CD14-positive monocyte (primary cell): ENCODE data around the gene ANAPC4. TPM values are rescaled to one million over a fixed set of nuclear protein-coding genes. Genes with fewer than 3 reads are reported as not detected.

Source experiments
- DNase-seq, 3 donors: peaks; one replicate each; pipeline ENCODE4 v3.0.0-alpha.2; 2011 to 2022
- H2AFZ ChIP-seq: 2 replicates; pipeline ENCODE4 v1.6.0; 2012; ENCODE audit warnings: mild to moderate bottlenecking, low read depth, low read length, inconsistent platforms; ENCODE audit not compliant: insufficient read depth, poor library complexity, severe bottlenecking
- H3K27ac ChIP-seq, 2 donors: 1 replicate in 1 of 2; 2 replicates in 1 of 2; pipeline ENCODE4 v1.5.1; 2012 to 2013; ENCODE audit warnings: low read length in 2 of 2, control low read depth in 1 of 2, inconsistent platforms in 1 of 2, low read depth in 1 of 2, mild to moderate bottlenecking in 1 of 2
- H3K27me3 ChIP-seq, 2 donors: one replicate each; pipeline versions ENCODE4 v1.6.0 to v1.6.1; 2011 to 2013; ENCODE audit warnings: low read length in 2 of 2; ENCODE audit not compliant: control insufficient read depth in 2 of 2, insufficient read depth in 2 of 2
- H3K36me3 ChIP-seq, 2 donors: replicated peaks in 1 of 2; 1 replicate in 1 of 2; 2 replicates in 1 of 2; pipeline versions ENCODE4 v1.5.1 to v1.6.1; 2012 to 2013; ENCODE audit warnings: low read length in 2 of 2, control low read depth in 1 of 2, inconsistent platforms in 1 of 2, mild to moderate bottlenecking in 1 of 2; ENCODE audit not compliant: insufficient read depth in 2 of 2, control insufficient read depth in 1 of 2
- H3K4me1 ChIP-seq, 2 donors: 1 replicate in 1 of 2; 2 replicates in 1 of 2; pipeline versions ENCODE4 v1.5.1 to v1.6.1; 2012 to 2013; ENCODE audit warnings: low read length in 2 of 2, control low read depth in 1 of 2, inconsistent platforms in 1 of 2, mild to moderate bottlenecking in 1 of 2, moderate library complexity in 1 of 2; ENCODE audit not compliant: insufficient read depth in 2 of 2, control insufficient read depth in 1 of 2
- H3K4me2 ChIP-seq: replicated peaks from 2 replicates; pipeline ENCODE3; 2012; ENCODE audit warnings: low read length, moderate library complexity, mild to moderate bottlenecking; ENCODE audit not compliant: poor library complexity, severe bottlenecking; ENCODE audit errors: extremely low read depth
- H3K4me3 ChIP-seq, 3 experiments: fragments of 200-600 bp in 1 of 3; sonication (generic) in 1 of 3; replicated peaks in 1 of 3; 1 replicate in 2 of 3; 2 replicates in 1 of 3; pipeline ENCODE4 v1.5.1; 2011 to 2013; ENCODE audit warnings: low read length in 3 of 3, mild to moderate bottlenecking in 3 of 3, control low read depth in 2 of 3, low read depth in 2 of 3, inconsistent platforms in 1 of 3, moderate library complexity in 1 of 3
- H3K79me2 ChIP-seq: 2 replicates; pipeline ENCODE4 v1.6.0; 2012; ENCODE audit warnings: mild to moderate bottlenecking, control low read depth, inconsistent platforms, low read length, moderate library complexity; ENCODE audit not compliant: insufficient read depth
- H3K9ac ChIP-seq: 2 replicates; pipeline ENCODE4 v1.6.0; 2017; ENCODE audit warnings: low read length, mild to moderate bottlenecking; ENCODE audit not compliant: insufficient read depth, poor library complexity, severe bottlenecking
- H3K9me3 ChIP-seq, 2 donors: replicated peaks in 1 of 2; 1 replicate in 1 of 2; 2 replicates in 1 of 2; pipeline versions ENCODE4 v1.5.1 to v1.6.1; 2012 to 2013; ENCODE audit warnings: low read length in 2 of 2, control low read depth in 1 of 2; ENCODE audit not compliant: control insufficient read depth in 1 of 2, insufficient read depth in 1 of 2
- H4K20me1 ChIP-seq: 2 replicates; pipeline ENCODE4 v1.6.0; 2012; ENCODE audit warnings: mild to moderate bottlenecking, low read length, control low read depth, moderate library complexity; ENCODE audit not compliant: insufficient read depth
- H3K27ac Mint-ChIP-seq, 7 donors: one replicate each; pipeline ENCODE4 v1.8.0; 2020; ENCODE audit warnings: mild to moderate bottlenecking in 7 of 7, mixed read lengths in 7 of 7, moderate library complexity in 6 of 7, inconsistent platforms in 2 of 7
- H3K27me3 Mint-ChIP-seq, 3 donors: one replicate each; pipeline ENCODE4 v1.8.0; 2021 to 2022; ENCODE audit warnings: low read depth in 3 of 3, mild to moderate bottlenecking in 3 of 3, mixed read lengths in 3 of 3, moderate library complexity in 3 of 3, inconsistent platforms in 1 of 3
- H3K36me3 Mint-ChIP-seq, 2 donors: one replicate each; pipeline ENCODE4 v1.8.0; 2020; ENCODE audit warnings: mixed read lengths in 2 of 2, inconsistent platforms in 1 of 2, mild to moderate bottlenecking in 1 of 2
- H3K4me1 Mint-ChIP-seq: one replicate; pipeline ENCODE4 v1.8.0; 2020; ENCODE audit warnings: mild to moderate bottlenecking, mixed read lengths
- H3K4me3 Mint-ChIP-seq, 2 donors: one replicate each; pipeline ENCODE4 v1.8.0; 2020; ENCODE audit warnings: mild to moderate bottlenecking in 2 of 2, mixed read lengths in 2 of 2, moderate library complexity in 1 of 2
- H3K9me3 Mint-ChIP-seq, 7 donors: one replicate each; pipeline ENCODE4 v1.8.0; 2020 to 2022; ENCODE audit warnings: mixed read lengths in 7 of 7, mild to moderate bottlenecking in 6 of 7, moderate library complexity in 6 of 7, inconsistent platforms in 2 of 7
- WGBS: methylation state at CpG from one replicate; pipeline ENCODE4 v1.1.5; 2013; ENCODE audit warnings: missing lambda C conversion rate; ENCODE audit not compliant: insufficient coverage; 5-methylcytosine and 5-hydroxymethylcytosine counted together
- intact Hi-C, 2 donors: fragments of 100-400 bp; cut with micrococcal nuclease; formaldehyde crosslinking; loops; one replicate each; pipeline versions ENCODE4 v1.15.0 to v1.15.1; 2023
- polyA plus RNA-seq, 3 donors: library from polyadenylated mRNA; depleted of rRNA in 1 of 3; unstranded in 2 of 3; stranded (reverse) in 1 of 3; fragments of 300-500 nt in 2 of 3; fragments of >200 nt in 1 of 3; fragmentation: Illumina TruSeq in 2 of 3; gene quantifications; 1 replicate in 2 of 3; 2 replicates in 1 of 3; pipeline ENCODE4 v1.2.3, GENCODE V29; 2012 to 2021
- TF ChIP-seq, protein P1 (sequence below): fragments of 200-600 bp; IDR thresholded peaks from one replicate; pipeline ENCODE4 v1.8.0; 2022; ENCODE audit warnings: antibody characterized with exemption, mild to moderate bottlenecking

Gene ANAPC4
- polyA plus RNA-seq, 3 donors = 12.7 to 22.9 (median 15.1) TPM

DNA sequence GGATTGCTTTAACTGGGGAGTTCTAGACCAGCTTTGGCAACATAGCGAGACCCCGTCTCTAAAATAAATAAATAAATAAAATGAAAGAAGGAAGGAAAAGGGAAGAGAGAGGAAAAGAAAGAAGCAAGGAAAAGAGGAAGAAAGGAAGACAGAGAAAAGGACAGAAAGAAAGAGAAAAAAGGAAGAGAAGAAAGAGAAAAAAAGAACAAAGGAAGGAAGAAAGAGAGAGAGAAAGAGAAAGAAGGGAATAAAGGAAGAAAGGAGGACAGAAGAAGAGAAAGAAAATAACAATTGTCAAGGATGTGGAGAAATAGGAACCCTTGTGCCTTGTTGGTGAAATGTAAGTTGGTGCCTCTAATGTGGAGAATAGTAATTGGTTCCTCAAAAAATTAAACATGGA lies 74.6 kb downstream of the ANAPC4 start:
- H3K27ac Mint-ChIP-seq = no peak overlapping the region
- H3K36me3 Mint-ChIP-seq = no peaks in the 10 kb centered on the region
- intact Hi-C loops = no loop called here
- H3K4me2 ChIP-seq = no peak overlapping the region
- H3K9me3 ChIP-seq = no peaks in the 10 kb centered on the region
- peaks cover 2 to 3% (median 2%) of the 10 kb centered on the region in 3 donors for H3K27me3 Mint-ChIP-seq
- H3K27me3 ChIP-seq = no peaks in the 10 kb centered on the region
- H3K79me2 ChIP-seq = no peaks in the 10 kb centered on the region
- no peaks in the 10 kb centered on the region for H4K20me1 ChIP-seq
- H3K9me3 Mint-ChIP-seq = no peaks in the 10 kb centered on the region
- H2AFZ ChIP-seq = no peak overlapping the region
- no CpG with 5 or more reads among the region's 2 CpGs for WGBS
- no peak overlapping the region for H3K4me3 ChIP-seq
- H3K36me3 ChIP-seq = no peaks in the 10 kb centered on the region
- no peak overlapping the region for H3K9ac ChIP-seq
- no peaks in the 10 kb centered on the region for H3K4me1 ChIP-seq
- H3K4me3 Mint-ChIP-seq = no peak overlapping the region
- TF ChIP-seq, protein P1, sequence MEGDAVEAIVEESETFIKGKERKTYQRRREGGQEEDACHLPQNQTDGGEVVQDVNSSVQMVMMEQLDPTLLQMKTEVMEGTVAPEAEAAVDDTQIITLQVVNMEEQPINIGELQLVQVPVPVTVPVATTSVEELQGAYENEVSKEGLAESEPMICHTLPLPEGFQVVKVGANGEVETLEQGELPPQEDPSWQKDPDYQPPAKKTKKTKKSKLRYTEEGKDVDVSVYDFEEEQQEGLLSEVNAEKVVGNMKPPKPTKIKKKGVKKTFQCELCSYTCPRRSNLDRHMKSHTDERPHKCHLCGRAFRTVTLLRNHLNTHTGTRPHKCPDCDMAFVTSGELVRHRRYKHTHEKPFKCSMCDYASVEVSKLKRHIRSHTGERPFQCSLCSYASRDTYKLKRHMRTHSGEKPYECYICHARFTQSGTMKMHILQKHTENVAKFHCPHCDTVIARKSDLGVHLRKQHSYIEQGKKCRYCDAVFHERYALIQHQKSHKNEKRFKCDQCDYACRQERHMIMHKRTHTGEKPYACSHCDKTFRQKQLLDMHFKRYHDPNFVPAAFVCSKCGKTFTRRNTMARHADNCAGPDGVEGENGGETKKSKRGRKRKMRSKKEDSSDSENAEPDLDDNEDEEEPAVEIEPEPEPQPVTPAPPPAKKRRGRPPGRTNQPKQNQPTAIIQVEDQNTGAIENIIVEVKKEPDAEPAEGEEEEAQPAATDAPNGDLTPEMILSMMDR = no peak
- no peaks in the 10 kb centered on the region for H3K4me1 Mint-ChIP-seq
- H3K27ac ChIP-seq = no peak overlapping the region
- no peak for DNase-seq

DNA sequence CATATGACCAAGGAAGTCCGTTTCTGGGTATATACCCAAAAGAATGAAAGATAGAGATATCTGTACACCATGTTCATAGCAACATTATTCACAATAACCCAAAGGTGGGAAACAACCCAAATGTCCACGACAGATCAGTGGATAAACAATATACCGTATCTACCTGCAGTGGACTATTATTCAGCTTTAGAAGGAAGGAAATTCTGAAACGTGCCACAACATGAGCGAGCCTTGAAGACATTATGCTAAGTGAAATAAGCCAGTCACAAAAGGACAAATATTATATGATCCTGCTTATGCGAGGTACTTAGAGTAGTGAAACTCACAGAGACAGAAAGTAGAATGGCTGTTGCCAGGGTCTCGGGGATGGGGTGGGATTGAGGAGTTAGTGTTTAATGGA lies 75.0 kb downstream of the ANAPC4 start:
- Mint-ChIP-seq H3K36me3 (no peaks in the 10 kb centered on the region), H3K4me3 (no peak overlapping the region), H3K4me1 (no peaks in the 10 kb centered on the region), H3K27me3 (peaks cover 1 to 3% (median 2%) of the 10 kb centered on the region in 3 donors), H3K9me3 (no peaks in the 10 kb centered on the region), H3K27ac (no peak overlapping the region)
- Histone ChIP-seq H3K9ac (no peak overlapping the region), H4K20me1 (no peaks in the 10 kb centered on the region), H3K27ac (no peak overlapping the region), H2AFZ (no peak overlapping the region), H3K4me3 (no peak overlapping the region), H3K4me1 (no peaks in the 10 kb centered on the region), H3K9me3 (no peaks in the 10 kb centered on the region), H3K27me3 (no peaks in the 10 kb centered on the region), H3K36me3 (no peaks in the 10 kb centered on the region), H3K79me2 (no peaks in the 10 kb centered on the region), H3K4me2 (no peak overlapping the region)
- DNase-seq = no peak
- TF ChIP-seq, protein P1 = no peak
- 92% methylated on average over 2 of the region's 7 CpGs for WGBS
- intact Hi-C loops = no loop called here
